Neutrophil (primary cell): ENCODE data around the gene TP73.

Source experiments
- H3K27ac ChIP-seq: fragments of 200-600 bp; sonication (generic); 2 replicates; pipeline ENCODE4 v1.5.1; 2016; ENCODE audit warnings: mild to moderate bottlenecking, moderate library complexity
- H3K27me3 ChIP-seq: fragments of 200-600 bp; sonication (generic); 2 replicates; pipeline ENCODE4 v1.6.0; 2016; ENCODE audit warnings: mild to moderate bottlenecking
- H3K36me3 ChIP-seq: fragments of 200-600 bp; sonication (generic); 2 replicates; pipeline ENCODE4 v1.5.1; 2017
- H3K4me1 ChIP-seq, 2 experiments: fragments of 200-600 bp in 1 of 2; sonication (generic) in 1 of 2; 1 replicate in 1 of 2; 2 replicates in 1 of 2; pipeline versions ENCODE4 v1.5.1 to v1.6.1; 2013 to 2016; ENCODE audit warnings: low read depth in 1 of 2, low read length in 1 of 2, mild to moderate bottlenecking in 1 of 2, moderate library complexity in 1 of 2; ENCODE audit not compliant: control insufficient read depth in 1 of 2, insufficient read depth in 1 of 2
- H3K4me3 ChIP-seq, 2 experiments: fragments of 200-600 bp in 1 of 2; sonication (generic) in 1 of 2; 1 replicate in 1 of 2; 2 replicates in 1 of 2; pipeline ENCODE4 v1.5.1; 2013 to 2016; ENCODE audit warnings: low read depth in 1 of 2, low read length in 1 of 2, mild to moderate bottlenecking in 1 of 2, moderate library complexity in 1 of 2
- H3K9me3 ChIP-seq: fragments of 200-600 bp; sonication (generic); 2 replicates; pipeline ENCODE4 v1.5.1; 2016
- TF ChIP-seq, protein P1 (sequence below): fragments of 200-600 bp; sonication (generic); IDR thresholded peaks from 2 replicates; pipeline ENCODE4 v1.5.1; 2016; ENCODE audit warnings: antibody characterized with exemption

The TP73 gene

DNA sequence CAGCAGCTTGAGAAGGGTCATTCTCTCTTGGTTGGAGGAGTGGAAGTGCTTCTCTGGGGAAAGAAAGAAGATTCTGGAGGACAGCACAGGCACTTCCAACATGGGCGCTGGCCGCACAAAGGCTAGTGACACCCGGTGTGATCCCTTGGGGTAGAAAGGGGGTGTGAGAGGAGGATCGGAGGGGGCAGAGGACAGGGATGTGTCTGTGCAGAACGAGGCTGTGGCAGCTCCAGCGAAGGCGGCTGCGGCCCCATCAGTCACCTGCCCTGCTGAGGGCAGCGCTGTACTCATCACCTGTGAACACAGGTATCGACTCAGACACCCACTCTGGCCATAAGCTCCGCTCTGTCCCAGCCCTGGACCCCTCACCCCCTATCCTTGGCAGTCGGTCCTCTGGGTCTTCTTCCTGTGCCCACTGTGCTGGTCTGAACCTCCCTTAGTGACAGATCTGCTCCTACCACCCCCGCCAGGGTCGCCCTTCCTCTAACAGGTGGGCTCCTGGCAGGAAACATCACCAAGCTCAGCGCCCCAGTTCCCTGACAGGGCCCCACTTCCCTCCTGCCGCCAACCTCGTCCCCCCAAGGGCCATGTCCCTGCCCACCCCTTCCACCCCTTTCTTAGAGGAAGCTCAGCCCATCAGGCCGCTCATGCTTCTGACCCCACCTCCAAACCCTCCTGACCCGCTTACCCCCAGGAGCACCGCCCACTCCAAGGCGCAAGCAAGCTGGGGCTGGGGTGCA lies 20.1 kb downstream of the TP73 start:
- H3K27ac ChIP-seq, result no peak overlapping the region
- H3K4me3 ChIP-seq, result no peak overlapping the region
- TF ChIP-seq, protein P1, sequence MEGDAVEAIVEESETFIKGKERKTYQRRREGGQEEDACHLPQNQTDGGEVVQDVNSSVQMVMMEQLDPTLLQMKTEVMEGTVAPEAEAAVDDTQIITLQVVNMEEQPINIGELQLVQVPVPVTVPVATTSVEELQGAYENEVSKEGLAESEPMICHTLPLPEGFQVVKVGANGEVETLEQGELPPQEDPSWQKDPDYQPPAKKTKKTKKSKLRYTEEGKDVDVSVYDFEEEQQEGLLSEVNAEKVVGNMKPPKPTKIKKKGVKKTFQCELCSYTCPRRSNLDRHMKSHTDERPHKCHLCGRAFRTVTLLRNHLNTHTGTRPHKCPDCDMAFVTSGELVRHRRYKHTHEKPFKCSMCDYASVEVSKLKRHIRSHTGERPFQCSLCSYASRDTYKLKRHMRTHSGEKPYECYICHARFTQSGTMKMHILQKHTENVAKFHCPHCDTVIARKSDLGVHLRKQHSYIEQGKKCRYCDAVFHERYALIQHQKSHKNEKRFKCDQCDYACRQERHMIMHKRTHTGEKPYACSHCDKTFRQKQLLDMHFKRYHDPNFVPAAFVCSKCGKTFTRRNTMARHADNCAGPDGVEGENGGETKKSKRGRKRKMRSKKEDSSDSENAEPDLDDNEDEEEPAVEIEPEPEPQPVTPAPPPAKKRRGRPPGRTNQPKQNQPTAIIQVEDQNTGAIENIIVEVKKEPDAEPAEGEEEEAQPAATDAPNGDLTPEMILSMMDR, result no peak
- no peaks in the 10 kb centered on the region for H3K9me3 ChIP-seq
- no peaks in the 10 kb centered on the region for H3K27me3 ChIP-seq
- H3K4me1 ChIP-seq, result peaks cover 72 to 81% of the 10 kb centered on the region in 2 experiments
- H3K36me3 ChIP-seq, result no peaks in the 10 kb centered on the region

DNA sequence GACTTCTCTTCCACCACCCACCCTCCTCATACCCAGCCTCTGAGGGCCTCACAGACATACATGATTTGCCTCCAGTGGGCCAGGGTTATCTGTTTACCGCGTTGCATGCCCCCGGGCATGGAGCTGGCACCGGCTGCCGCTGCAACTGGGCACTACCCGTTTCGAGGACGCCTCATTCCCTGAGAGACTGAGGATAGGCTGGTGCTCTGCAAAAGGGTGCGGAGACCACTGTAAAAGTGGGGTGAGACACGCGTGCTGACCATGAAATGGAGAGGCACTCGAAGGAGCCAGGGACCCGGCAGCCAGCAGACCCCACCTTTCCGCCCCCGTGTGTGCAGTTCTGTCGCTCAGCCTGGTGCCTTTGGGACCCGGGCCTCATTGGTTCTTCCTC lies 20.6 kb downstream of the TP73 start:
- H3K27me3 ChIP-seq, result no peaks in the 10 kb centered on the region
- no peak overlapping the region for H3K27ac ChIP-seq
- no peaks in the 10 kb centered on the region for H3K36me3 ChIP-seq
- no peak overlapping the region for H3K4me3 ChIP-seq
- peaks cover 72 to 81% of the 10 kb centered on the region in 2 experiments for H3K4me1 ChIP-seq
- no peaks in the 10 kb centered on the region for H3K9me3 ChIP-seq
- TF ChIP-seq, protein P1, result no peak

DNA sequence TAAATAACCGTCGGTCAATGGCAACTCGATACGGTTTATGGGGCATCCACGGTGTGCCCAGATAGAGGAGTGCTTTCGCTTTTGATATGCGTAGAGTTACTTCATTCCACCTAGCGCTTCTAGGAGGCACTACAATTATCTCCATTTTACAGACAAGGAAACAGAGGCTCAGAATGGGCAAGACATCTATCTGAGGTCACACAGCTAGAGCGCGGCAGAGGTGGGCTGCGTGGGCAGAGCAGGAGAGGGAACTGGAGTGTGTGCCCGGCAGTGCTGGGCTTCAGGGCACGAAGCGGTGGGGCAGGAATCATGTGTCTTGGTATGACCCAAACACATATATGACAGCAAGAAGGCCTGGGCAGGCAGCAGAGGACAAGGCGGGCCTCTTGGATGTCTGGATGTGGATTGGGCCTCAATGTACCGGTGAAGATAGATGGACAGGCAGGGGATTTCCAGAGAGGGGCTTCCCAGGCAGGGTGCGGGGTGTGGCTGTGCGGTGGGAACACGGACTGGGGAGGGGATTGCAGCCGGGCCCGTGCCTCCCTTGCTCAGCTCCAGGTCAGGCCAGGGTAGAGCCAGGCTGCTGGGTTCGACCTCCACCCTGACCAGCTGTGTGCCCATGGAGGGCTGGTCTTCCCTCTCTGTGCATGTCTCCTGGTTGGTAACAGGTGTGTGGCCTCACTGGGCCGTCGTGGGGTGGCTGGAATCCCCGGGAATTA lies 21.2 kb downstream of the TP73 start:
- Histone ChIP-seq H3K27me3 (no peaks in the 10 kb centered on the region), H3K4me1 (peaks cover 72 to 81% of the 10 kb centered on the region in 2 experiments)
- TF ChIP-seq, protein P1, result no peak

DNA sequence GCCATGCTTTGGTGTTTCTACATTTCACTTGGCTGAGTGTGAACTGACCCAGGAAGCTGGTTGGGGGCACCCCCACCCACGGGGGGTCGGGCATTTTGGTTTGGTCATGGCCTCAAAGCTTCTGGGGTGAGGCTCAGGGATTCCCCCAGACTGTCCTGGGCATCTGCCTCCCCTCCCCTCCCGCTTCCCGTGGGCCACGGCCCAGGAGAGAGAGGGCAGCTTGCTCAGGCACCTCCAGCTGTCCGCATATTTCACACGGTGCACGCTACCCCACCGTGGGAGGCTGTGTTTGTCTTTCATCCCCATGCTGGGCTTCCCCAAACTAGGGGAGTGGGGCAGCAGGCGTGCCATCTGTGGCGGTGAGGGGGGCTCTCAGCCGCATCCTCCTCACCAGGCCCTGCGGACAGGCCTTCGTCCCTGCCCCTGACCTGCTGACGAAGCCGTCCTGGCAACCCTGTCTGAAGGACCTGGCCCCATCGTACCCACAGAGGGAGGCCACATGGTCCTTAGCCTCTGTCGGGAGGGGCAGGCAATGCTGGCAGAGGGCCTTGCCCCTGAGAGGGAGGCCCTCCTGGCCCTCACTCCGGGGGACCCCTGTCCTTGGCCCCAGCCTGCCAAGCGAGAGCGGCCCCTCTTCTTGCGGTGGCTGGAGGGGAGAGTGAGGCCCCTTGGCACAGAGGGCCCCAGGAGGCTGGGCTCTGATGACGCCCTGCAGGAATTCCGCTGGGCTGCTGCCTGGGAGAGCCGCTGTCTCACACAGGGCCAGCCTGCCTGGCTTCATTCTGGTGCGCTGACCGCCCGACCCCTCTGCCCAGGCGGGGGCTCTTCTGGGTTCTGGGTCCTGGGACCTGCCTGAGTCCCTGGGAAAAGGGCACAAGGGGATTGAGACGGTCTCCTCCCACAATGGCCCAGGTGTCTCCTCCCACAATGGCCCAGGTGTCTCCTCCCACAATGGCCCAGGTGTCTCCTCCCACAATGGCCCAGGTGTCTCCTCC lies 22.1 kb downstream of the TP73 start:
- H3K9me3 ChIP-seq, result no peaks in the 10 kb centered on the region
- no peaks in the 10 kb centered on the region for H3K27me3 ChIP-seq
- peaks cover 72 to 81% of the 10 kb centered on the region in 2 experiments for H3K4me1 ChIP-seq
- H3K36me3 ChIP-seq, result no peaks in the 10 kb centered on the region
- H3K27ac ChIP-seq, result no peak overlapping the region
- TF ChIP-seq, protein P1, result no peak
- no peak overlapping the region for H3K4me3 ChIP-seq

More for the DNA sequence above, 21.2 kb downstream of the TP73 start:
- Histone ChIP-seq H3K27ac (no peak overlapping the region), H3K4me3 (no peak overlapping the region), H3K36me3 (no peaks in the 10 kb centered on the region), H3K9me3 (no peaks in the 10 kb centered on the region)

DNA sequence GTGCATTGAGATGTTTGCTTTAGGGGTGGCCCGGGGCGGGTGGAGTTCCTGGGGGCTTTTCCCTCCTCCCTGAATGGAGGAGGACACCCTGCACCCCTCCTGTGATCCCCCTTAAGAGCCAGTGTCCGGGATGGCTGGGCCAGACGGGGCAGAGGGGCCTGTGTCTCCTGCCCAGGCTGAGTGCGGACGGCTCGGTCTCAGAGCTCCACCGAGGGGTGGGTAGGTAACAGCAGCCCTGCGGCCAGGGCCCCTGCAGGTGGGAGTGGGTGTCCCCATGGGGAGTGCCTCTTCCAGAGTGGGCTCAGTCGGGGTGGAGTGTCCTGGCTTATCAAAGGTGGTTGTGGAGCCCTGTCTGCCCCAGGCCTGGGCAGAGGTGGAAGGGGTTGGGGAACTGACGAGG lies 23.1 kb downstream of the TP73 start:
- peak overlapping the region; percentile 95 for H3K27ac ChIP-seq
- TF ChIP-seq, protein P1, result no peak
- no peaks in the 10 kb centered on the region for H3K36me3 ChIP-seq
- peaks cover 70 to 79% of the 10 kb centered on the region in 2 experiments for H3K4me1 ChIP-seq
- H3K27me3 ChIP-seq, result no peaks in the 10 kb centered on the region
- no peaks in the 10 kb centered on the region for H3K9me3 ChIP-seq
- no peak overlapping the region for H3K4me3 ChIP-seq
